DOHH2 (cell line): ENCODE results near the gene XRCC3.

ENCODE experiments used
- CTCF ChIP-seq: fragments of 200-600 bp; sonication (generic); IDR thresholded peaks from one replicate; pipeline ENCODE4 v1.5.1; 2014; ENCODE audit warnings: antibody characterized with exemption, mild to moderate bottlenecking, low read depth, low read length; ENCODE audit not compliant: poor library complexity, severe bottlenecking
- EZH2phosphoT487 ChIP-seq: fragments of 200-600 bp; sonication (generic); IDR thresholded peaks from 2 replicates; pipeline ENCODE4 v1.6.1; 2017; ENCODE audit warnings: borderline replicate concordance, mild to moderate bottlenecking, antibody characterized with exemption, low read length, moderate library complexity, mixed read lengths

- TF ChIP-seq CTCF (no peak), EZH2phosphoT487 (no peak)
Measured at GRCh38 chr14:103705118-103705503, 10.1 kb downstream of the XRCC3 start.
